ENCODE results near the gene POLR1B.
"Not testable (repeated sequence)": the region's sequence is repeated elsewhere in the genome, so short reads cannot be mapped to it uniquely, and the experiment has no call there.

Gene POLR1B

DNA sequence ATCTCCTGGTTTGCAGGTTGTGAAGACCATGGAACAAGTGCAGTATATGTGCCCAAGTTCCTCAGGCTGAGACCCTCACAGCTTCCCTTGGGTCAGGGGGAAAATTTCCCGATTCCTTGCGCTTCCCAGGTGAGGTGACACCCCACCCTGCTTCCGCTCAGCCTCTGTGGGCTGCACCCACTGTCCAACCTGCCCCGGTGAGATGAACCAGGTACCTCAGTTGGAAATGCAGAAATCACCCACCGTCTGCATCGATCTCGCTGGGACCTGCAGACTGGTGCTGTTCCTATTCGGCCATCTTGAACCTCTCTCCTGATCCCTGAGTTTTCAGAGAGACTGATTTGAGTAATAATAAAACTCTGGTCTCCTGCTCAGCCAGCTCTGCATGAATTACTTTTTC is 72.8 kb downstream of the POLR1B start:
- no peak overlapping the region for H3K23ac ChIP-seq (ENCODE audit: low read depth, low read length, poor library complexity)
- peaks cover 0 to 6% of the 10 kb centered on the region in 2 donors for H3K4me1 ChIP-seq (ENCODE audit: control insufficient read depth in 2 of 2, insufficient read depth in 1 of 2, low read depth in 1 of 2, low read length in 2 of 2)
- H3K36me3 ChIP-seq (replicated peaks in 1 of 2; ENCODE audit: control insufficient read depth in 2 of 2, insufficient read depth in 2 of 2, low read length in 2 of 2): no peaks in the 10 kb centered on the region
- no peak overlapping the region for H2BK120ac ChIP-seq (ENCODE audit: low read depth, low read length)
- no peak for DNase-seq (ENCODE audit: low spot score)
- no peak overlapping the region for H3K4ac ChIP-seq (ENCODE audit: low read length)
- H2BK12ac ChIP-seq (ENCODE audit: low read length): no peak overlapping the region
- H4K91ac ChIP-seq (ENCODE audit: low read depth, low read length, poor library complexity): no peak overlapping the region
- no peak overlapping the region for H3K4me2 ChIP-seq (ENCODE audit: insufficient read depth, low read length, poor library complexity, severe bottlenecking)
- H3K4me3 ChIP-seq (ENCODE audit: low read length in 2 of 2): no peak overlapping the region
- no peak overlapping the region for H2AK5ac ChIP-seq (ENCODE audit: low read depth, low read length)
- no peak overlapping the region for H3K27ac ChIP-seq (replicated peaks; ENCODE audit: low read length)
- H2AFZ ChIP-seq (ENCODE audit: low read length): no peak overlapping the region
- no peaks in the 10 kb centered on the region for H3K79me1 ChIP-seq (ENCODE audit: low read depth, low read length)
- H3K27me3 ChIP-seq (ENCODE audit: control insufficient read depth in 3 of 3, insufficient read depth in 3 of 3, low read depth in 1 of 3, low read length in 3 of 3): no peaks in the 10 kb centered on the region
- H4K8ac ChIP-seq (ENCODE audit: low read depth, low read length): no peak overlapping the region
- WGBS, 2 donors (ENCODE audit: extremely low coverage in 2 of 2, insufficient read length in 2 of 2, insufficient replicate concordance in 1 of 2): no CpG with 5 or more reads among the region's 8 CpGs
- no peak overlapping the region for H2BK5ac ChIP-seq (ENCODE audit: low read length)
- H3K9ac ChIP-seq (ENCODE audit: low read depth, low read length, poor library complexity): no peak overlapping the region
- H3K18ac ChIP-seq (ENCODE audit: low read length): no peak overlapping the region
- H3K14ac ChIP-seq (ENCODE audit: low read length): no peak overlapping the region
- no peak overlapping the region for H2BK15ac ChIP-seq (ENCODE audit: low read length)
- no peaks in the 10 kb centered on the region for H3K9me3 ChIP-seq (replicated peaks in 1 of 2; ENCODE audit: control insufficient read depth in 2 of 2, insufficient read depth in 1 of 2, low read depth in 1 of 2, low read length in 2 of 2)

- H3K9me3 ChIP-seq (replicated peaks in 1 of 2; ENCODE audit: control insufficient read depth in 2 of 2, insufficient read depth in 1 of 2, low read depth in 1 of 2, low read length in 2 of 2); H3K14ac ChIP-seq (ENCODE audit: low read length); H3K79me1 ChIP-seq (ENCODE audit: low read depth, low read length); H3K4me1 ChIP-seq (ENCODE audit: control insufficient read depth in 2 of 2, insufficient read depth in 1 of 2, low read depth in 1 of 2, low read length in 2 of 2); H3K4me2 ChIP-seq (ENCODE audit: insufficient read depth, low read length, poor library complexity, severe bottlenecking); H3K23ac ChIP-seq (ENCODE audit: low read depth, low read length, poor library complexity); H2BK15ac ChIP-seq (ENCODE audit: low read length); H3K27me3 ChIP-seq (ENCODE audit: control insufficient read depth in 3 of 3, insufficient read depth in 3 of 3, low read depth in 1 of 3, low read length in 3 of 3); DNase-seq (ENCODE audit: low spot score); H2BK120ac ChIP-seq (ENCODE audit: low read depth, low read length); H2BK12ac ChIP-seq (ENCODE audit: low read length); H3K36me3 ChIP-seq (replicated peaks in 1 of 2; ENCODE audit: control insufficient read depth in 2 of 2, insufficient read depth in 2 of 2, low read length in 2 of 2); H3K27ac ChIP-seq (replicated peaks; ENCODE audit: low read length); H4K91ac ChIP-seq (ENCODE audit: low read depth, low read length, poor library complexity); H2AK5ac ChIP-seq (ENCODE audit: low read depth, low read length); H2BK5ac ChIP-seq (ENCODE audit: low read length); H4K8ac ChIP-seq (ENCODE audit: low read depth, low read length); H3K18ac ChIP-seq (ENCODE audit: low read length); H3K9ac ChIP-seq (ENCODE audit: low read depth, low read length, poor library complexity); H3K4me3 ChIP-seq (ENCODE audit: low read length in 2 of 2); H2AFZ ChIP-seq (ENCODE audit: low read length); H3K4ac ChIP-seq (ENCODE audit: low read length): not testable (repeated sequence)
- WGBS, 2 donors (ENCODE audit: extremely low coverage in 2 of 2, insufficient read length in 2 of 2, insufficient replicate concordance in 1 of 2): no CpG with 5 or more reads among the region's 2 CpGs
These were observed 73.5 kb downstream of the POLR1B start for GRCh38 chr2:112615798-112616197.

- no peak overlapping the region for H3K4me2 ChIP-seq (ENCODE audit: insufficient read depth, low read length, poor library complexity, severe bottlenecking)
- no peak overlapping the region for H3K4ac ChIP-seq (ENCODE audit: low read length)
- no CpG with 5 or more reads among the region's 6 CpGs for WGBS, 2 donors (ENCODE audit: extremely low coverage in 2 of 2, insufficient read length in 2 of 2, insufficient replicate concordance in 1 of 2)
- no peak overlapping the region for H3K9ac ChIP-seq (ENCODE audit: low read depth, low read length, poor library complexity)
- H3K4me1 ChIP-seq (ENCODE audit: control insufficient read depth in 2 of 2, insufficient read depth in 1 of 2, low read depth in 1 of 2, low read length in 2 of 2): peaks cover 0 to 8% of the 10 kb centered on the region in 2 donors
- H3K18ac ChIP-seq (ENCODE audit: low read length): no peak overlapping the region
- no peaks in the 10 kb centered on the region for H3K9me3 ChIP-seq (replicated peaks in 1 of 2; ENCODE audit: control insufficient read depth in 2 of 2, insufficient read depth in 1 of 2, low read depth in 1 of 2, low read length in 2 of 2)
- H4K91ac ChIP-seq (ENCODE audit: low read depth, low read length, poor library complexity): no peak overlapping the region
- H3K23ac ChIP-seq (ENCODE audit: low read depth, low read length, poor library complexity): no peak overlapping the region
- no peaks in the 10 kb centered on the region for H3K36me3 ChIP-seq (replicated peaks in 1 of 2; ENCODE audit: control insufficient read depth in 2 of 2, insufficient read depth in 2 of 2, low read length in 2 of 2)
- H3K14ac ChIP-seq (ENCODE audit: low read length): no peak overlapping the region
- no peak overlapping the region for H4K8ac ChIP-seq (ENCODE audit: low read depth, low read length)
- H2BK15ac ChIP-seq (ENCODE audit: low read length): no peak overlapping the region
- H2BK120ac ChIP-seq (ENCODE audit: low read depth, low read length): no peak overlapping the region
- DNase-seq (ENCODE audit: low spot score): no peak
- H3K27me3 ChIP-seq (ENCODE audit: control insufficient read depth in 3 of 3, insufficient read depth in 3 of 3, low read depth in 1 of 3, low read length in 3 of 3): no peaks in the 10 kb centered on the region
- H2AFZ ChIP-seq (ENCODE audit: low read length): no peak overlapping the region
- H3K4me3 ChIP-seq (ENCODE audit: low read length in 2 of 2): no peak overlapping the region
- H3K27ac ChIP-seq (replicated peaks; ENCODE audit: low read length): no peak overlapping the region
- H2BK5ac ChIP-seq (ENCODE audit: low read length): no peak overlapping the region
- H2BK12ac ChIP-seq (ENCODE audit: low read length): no peak overlapping the region
- H3K79me1 ChIP-seq (ENCODE audit: low read depth, low read length): no peaks in the 10 kb centered on the region
- no peak overlapping the region for H2AK5ac ChIP-seq (ENCODE audit: low read depth, low read length)
These were observed 76.1 kb downstream of the POLR1B start for GRCh38 chr2:112618383-112618782.

GRCh38 chr2:112621790-112622527 is 79.7 kb downstream of the POLR1B start:
- no peak overlapping the region for H3K4me2 ChIP-seq (ENCODE audit: insufficient read depth, low read length, poor library complexity, severe bottlenecking)
- H2AFZ ChIP-seq (ENCODE audit: low read length): no peak overlapping the region
- H3K4me3 ChIP-seq (ENCODE audit: low read length in 2 of 2): no peak overlapping the region
- no peak for DNase-seq (ENCODE audit: low spot score)
- no peak overlapping the region for H3K23ac ChIP-seq (ENCODE audit: low read depth, low read length, poor library complexity)
- H2AK5ac ChIP-seq (ENCODE audit: low read depth, low read length): no peak overlapping the region
- H3K18ac ChIP-seq (ENCODE audit: low read length): no peak overlapping the region
- H3K27me3 ChIP-seq (ENCODE audit: control insufficient read depth in 3 of 3, insufficient read depth in 3 of 3, low read depth in 1 of 3, low read length in 3 of 3): no peaks in the 10 kb centered on the region
- no peak overlapping the region for H2BK120ac ChIP-seq (ENCODE audit: low read depth, low read length)
- H3K4me1 ChIP-seq (ENCODE audit: control insufficient read depth in 2 of 2, insufficient read depth in 1 of 2, low read depth in 1 of 2, low read length in 2 of 2): peaks cover 0 to 2% of the 10 kb centered on the region in 2 donors
- no peak overlapping the region for H2BK12ac ChIP-seq (ENCODE audit: low read length)
- no peak overlapping the region for H2BK5ac ChIP-seq (ENCODE audit: low read length)
- no peaks in the 10 kb centered on the region for H3K9me3 ChIP-seq (replicated peaks in 1 of 2; ENCODE audit: control insufficient read depth in 2 of 2, insufficient read depth in 1 of 2, low read depth in 1 of 2, low read length in 2 of 2)
- H3K9ac ChIP-seq (ENCODE audit: low read depth, low read length, poor library complexity): no peak overlapping the region
- no peaks in the 10 kb centered on the region for H3K36me3 ChIP-seq (replicated peaks in 1 of 2; ENCODE audit: control insufficient read depth in 2 of 2, insufficient read depth in 2 of 2, low read length in 2 of 2)
- no CpG with 5 or more reads among the region's 22 CpGs for WGBS, 2 donors (ENCODE audit: extremely low coverage in 2 of 2, insufficient read length in 2 of 2, insufficient replicate concordance in 1 of 2)
- H3K4ac ChIP-seq (ENCODE audit: low read length): no peak overlapping the region
- no peak overlapping the region for H3K14ac ChIP-seq (ENCODE audit: low read length)
- peak overlapping the region; percentile 19 for H4K8ac ChIP-seq (ENCODE audit: low read depth, low read length)
- no peak overlapping the region for H4K91ac ChIP-seq (ENCODE audit: low read depth, low read length, poor library complexity)
- no peaks in the 10 kb centered on the region for H3K79me1 ChIP-seq (ENCODE audit: low read depth, low read length)
- no peak overlapping the region for H2BK15ac ChIP-seq (ENCODE audit: low read length)
- H3K27ac ChIP-seq (replicated peaks; ENCODE audit: low read length): no peak overlapping the region
